ENCODE measurements around the gene FAM180B. TPM values are rescaled to one million over a fixed set of nuclear protein-coding genes. Genes with fewer than 3 reads are reported as not detected.
A peak's percentile ranks its signal among the peaks of the same experiment; 100 is the strongest.
"Not testable (repeated sequence)": the region's sequence is repeated elsewhere in the genome, so short reads cannot be mapped to it uniquely, and the experiment has no call there.

Gene FAM180B
- total and polyA plus RNA-seq, 2 experiments from 2014 or later: 0.12 TPM; not detected in 1

DNA sequence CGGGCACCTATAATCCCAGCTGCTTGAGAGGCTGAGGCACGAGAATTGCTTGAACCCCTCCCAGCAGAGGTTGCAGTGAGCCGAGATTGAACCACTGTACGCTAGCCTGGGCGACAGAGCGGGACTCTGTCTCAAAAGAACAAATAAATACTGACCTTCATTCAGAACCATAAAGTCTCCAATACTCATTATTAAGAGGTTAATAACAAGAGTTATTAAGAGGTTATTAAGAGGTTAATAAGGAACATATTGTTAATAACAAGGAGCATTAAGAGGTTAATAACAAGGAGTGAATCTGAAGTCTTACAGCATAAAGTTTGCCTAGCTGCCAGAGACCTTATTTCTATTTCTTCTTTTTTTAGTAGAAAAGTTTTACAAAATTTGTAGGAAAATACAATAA lies 41.2 kb upstream of the FAM180B start:
- no peak for DNase-seq (ENCODE audit: low read depth in 1 of 2, low spot score in 1 of 2)
- Histone ChIP-seq H3K27ac (no peak overlapping the region), H3K27me3 (no peaks in the 10 kb centered on the region), H3K36me3 (no peaks in the 10 kb centered on the region), H3K9me3 (ENCODE audit: low read depth) (no peaks in the 10 kb centered on the region), H3K4me1 (ENCODE audit: low read depth) (peaks cover 3% of the 10 kb centered on the region), H3K4me3 (no peak overlapping the region)
- TF ChIP-seq, protein P1, sequence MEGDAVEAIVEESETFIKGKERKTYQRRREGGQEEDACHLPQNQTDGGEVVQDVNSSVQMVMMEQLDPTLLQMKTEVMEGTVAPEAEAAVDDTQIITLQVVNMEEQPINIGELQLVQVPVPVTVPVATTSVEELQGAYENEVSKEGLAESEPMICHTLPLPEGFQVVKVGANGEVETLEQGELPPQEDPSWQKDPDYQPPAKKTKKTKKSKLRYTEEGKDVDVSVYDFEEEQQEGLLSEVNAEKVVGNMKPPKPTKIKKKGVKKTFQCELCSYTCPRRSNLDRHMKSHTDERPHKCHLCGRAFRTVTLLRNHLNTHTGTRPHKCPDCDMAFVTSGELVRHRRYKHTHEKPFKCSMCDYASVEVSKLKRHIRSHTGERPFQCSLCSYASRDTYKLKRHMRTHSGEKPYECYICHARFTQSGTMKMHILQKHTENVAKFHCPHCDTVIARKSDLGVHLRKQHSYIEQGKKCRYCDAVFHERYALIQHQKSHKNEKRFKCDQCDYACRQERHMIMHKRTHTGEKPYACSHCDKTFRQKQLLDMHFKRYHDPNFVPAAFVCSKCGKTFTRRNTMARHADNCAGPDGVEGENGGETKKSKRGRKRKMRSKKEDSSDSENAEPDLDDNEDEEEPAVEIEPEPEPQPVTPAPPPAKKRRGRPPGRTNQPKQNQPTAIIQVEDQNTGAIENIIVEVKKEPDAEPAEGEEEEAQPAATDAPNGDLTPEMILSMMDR (IDR thresholded peaks at IDR 0.05; ENCODE audit: low read depth, low read length): no peak

DNA sequence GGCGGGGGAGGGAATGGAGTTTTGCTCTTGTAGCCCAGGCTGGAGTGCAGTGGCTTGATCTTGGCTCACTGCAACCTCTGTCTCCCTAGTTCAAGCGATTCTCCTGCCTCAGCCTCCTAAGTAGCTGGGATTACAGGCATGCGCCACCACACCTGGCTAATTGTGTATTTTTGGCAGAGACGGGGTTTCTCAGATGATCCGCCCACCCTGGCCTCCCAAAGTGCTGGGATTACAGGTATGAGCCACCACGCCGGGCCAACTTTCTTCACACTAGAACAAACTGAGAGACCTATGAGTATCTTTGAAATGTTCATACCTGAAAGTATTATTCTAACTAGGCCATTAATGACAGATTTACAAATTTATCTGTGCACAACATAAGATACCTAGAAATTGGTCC lies 40.2 kb upstream of the FAM180B start:
- H3K9me3 ChIP-seq (ENCODE audit: low read depth); H3K4me3 ChIP-seq; H3K27ac ChIP-seq; H3K27me3 ChIP-seq; H3K36me3 ChIP-seq; DNase-seq (ENCODE audit: low read depth in 1 of 2, low spot score in 1 of 2); H3K4me1 ChIP-seq (ENCODE audit: low read depth): not testable (repeated sequence)

DNA sequence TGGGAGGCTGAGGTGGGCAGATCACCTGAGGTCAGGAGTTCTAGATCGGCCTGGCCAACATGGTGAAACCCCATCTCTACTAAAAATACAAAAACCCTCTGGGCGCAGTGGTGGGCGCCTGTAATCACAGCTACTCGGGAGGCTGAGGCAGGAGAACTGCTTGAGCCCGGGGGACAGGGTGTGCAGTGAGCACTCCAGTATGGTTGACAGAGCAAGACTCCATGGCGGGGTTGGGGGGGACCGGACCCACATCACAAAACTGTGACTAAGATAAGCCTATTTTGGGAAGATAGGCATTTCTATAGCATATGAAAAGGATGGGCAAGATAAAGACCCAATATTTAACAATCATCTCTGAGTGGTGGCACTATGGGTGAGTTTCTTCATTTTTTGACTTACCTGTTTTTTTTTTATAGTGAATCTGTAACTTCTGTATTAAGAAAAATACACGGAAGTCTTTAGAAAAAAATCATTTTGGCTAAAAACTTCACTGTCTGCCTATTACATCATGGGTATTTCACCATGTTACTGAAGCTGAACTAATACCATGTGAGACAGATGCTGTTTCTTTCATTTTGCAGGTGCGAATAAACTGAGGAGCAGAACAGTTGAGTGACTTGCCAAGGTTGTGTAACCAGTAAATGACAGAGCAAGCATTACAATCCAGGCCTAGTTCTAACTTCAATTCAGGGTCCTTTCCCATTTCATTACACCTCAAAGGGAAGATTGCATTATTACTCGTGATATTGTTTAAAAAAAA lies 36.0 kb upstream of the FAM180B start:
- no peak overlapping the region for H3K4me3 ChIP-seq
- H3K27ac ChIP-seq: no peak overlapping the region

DNA sequence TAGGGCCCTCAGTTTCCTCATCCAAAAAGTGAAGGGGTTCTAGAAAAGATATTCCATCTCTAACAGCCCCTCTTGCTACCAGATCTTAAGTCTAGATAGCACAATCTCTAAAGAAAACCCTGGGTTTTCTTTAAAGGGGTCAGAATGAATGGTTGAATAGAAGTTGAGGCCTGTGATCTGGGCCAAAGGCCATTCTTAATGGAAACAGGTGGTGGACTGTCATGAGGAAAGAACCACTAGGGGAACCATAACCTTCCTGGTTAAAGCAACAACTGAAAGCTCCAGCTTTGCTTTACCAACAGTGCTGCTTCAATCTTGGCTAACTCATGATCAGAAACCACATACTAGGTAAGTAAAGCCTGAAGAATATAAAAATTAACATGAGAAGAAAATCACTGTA lies 35.4 kb upstream of the FAM180B start:
- H3K4me3 ChIP-seq: no peak overlapping the region
- DNase-seq (ENCODE audit: low read depth in 1 of 2, low spot score in 1 of 2): peak; percentile 35 to 47
- TF ChIP-seq, protein P1 (IDR thresholded peaks at IDR 0.05; ENCODE audit: low read depth, low read length): peak; percentile 38

More for the DNA sequence above, 36.0 kb upstream of the FAM180B start:
- Histone ChIP-seq H3K36me3 (no peaks in the 10 kb centered on the region), H3K9me3 (ENCODE audit: low read depth) (no peaks in the 10 kb centered on the region), H3K4me1 (ENCODE audit: low read depth) (peaks cover 16% of the 10 kb centered on the region), H3K27me3 (no peaks in the 10 kb centered on the region)
- TF ChIP-seq, protein P1 (IDR thresholded peaks at IDR 0.05; ENCODE audit: low read depth, low read length): no peak
- DNase-seq (ENCODE audit: low read depth in 1 of 2, low spot score in 1 of 2): no peak

DNA sequence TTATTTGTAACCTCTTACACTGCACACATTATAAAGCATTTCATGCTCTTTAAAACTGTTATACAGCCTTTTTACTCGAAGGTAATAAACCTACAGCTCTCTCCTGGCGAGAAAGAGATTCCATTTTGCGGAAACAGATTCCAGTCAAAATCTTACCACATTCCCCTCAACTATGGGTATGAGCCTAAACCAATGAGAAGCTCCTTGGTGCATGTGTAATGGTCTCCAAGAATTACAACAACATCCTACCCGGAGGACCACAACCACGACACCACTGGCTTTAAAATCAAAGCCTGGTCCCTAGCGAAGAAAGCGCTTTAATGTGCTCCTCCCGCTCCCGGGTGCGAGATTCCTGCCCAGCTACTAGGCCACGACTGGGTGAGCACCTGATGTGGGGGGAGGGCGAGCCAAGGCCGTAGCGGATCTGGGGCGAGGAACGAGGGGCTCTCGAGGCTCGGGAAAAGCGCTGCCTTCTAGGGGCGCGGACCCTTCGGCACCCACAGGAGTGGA lies 34.4 kb upstream of the FAM180B start:
- no peaks in the 10 kb centered on the region for H3K9me3 ChIP-seq (ENCODE audit: low read depth)
- H3K4me3 ChIP-seq: peak overlapping the region; percentile 94
- H3K27me3 ChIP-seq: no peaks in the 10 kb centered on the region
- peak overlapping the region; percentile 97 for H3K27ac ChIP-seq
- TF ChIP-seq, protein P1 (IDR thresholded peaks at IDR 0.05; ENCODE audit: low read depth, low read length): no peak
- DNase-seq (ENCODE audit: low read depth in 1 of 2, low spot score in 1 of 2): peak; percentile 57 to 66
- H3K36me3 ChIP-seq: no peaks in the 10 kb centered on the region
- H3K4me1 ChIP-seq (ENCODE audit: low read depth): peaks cover 16% of the 10 kb centered on the region

More for the DNA sequence above, 35.4 kb upstream of the FAM180B start:
- Histone ChIP-seq H3K36me3 (no peaks in the 10 kb centered on the region), H3K27ac (no peak overlapping the region), H3K4me1 (ENCODE audit: low read depth) (peaks cover 16% of the 10 kb centered on the region), H3K9me3 (ENCODE audit: low read depth) (no peaks in the 10 kb centered on the region), H3K27me3 (no peaks in the 10 kb centered on the region)

All from cardiac muscle cell (in vitro differentiated cells and primary cell).